Measurements from ENCODE around the gene CA12.

- TF ChIP-seq CTCF (IDR thresholded peaks at IDR 0.05) (no peak), POLR2AphosphoS5 (IDR thresholded peaks at IDR 0.05; ENCODE audit: insufficient read depth in 1 of 2, low read depth in 1 of 2) (no peak), POLR2A (IDR thresholded peaks at IDR 0.05) (no peak)
These were observed 1.5 kb upstream of the CA12 start for GRCh38 chr15:63382966-63383710.

All from vagina (tissue), 2 donors.